Left renal pelvis (tissue), 4 donors: ENCODE results near the gene METTL16. TPM values are rescaled to one million over a fixed set of nuclear protein-coding genes. Genes with fewer than 3 reads are reported as not detected.

Source experiments
- DNase-seq, 4 donors: peaks; one replicate each; pipeline ENCODE4 v3.0.0-alpha.2; 2013; ENCODE audit warnings: low read depth in 4 of 4, low spot score in 3 of 4
- polyA plus RNA-seq, 4 donors: library from polyadenylated mRNA; unstranded; fragments of 120-200 nt; gene quantifications; one replicate each; pipeline ENCODE4 v1.2.1, GENCODE V29; 2013; ENCODE audit not compliant: insufficient read length in 4 of 4

The METTL16 gene
- polyA plus RNA-seq, 4 donors = 39.1 to 42.5 (median 40.5) TPM

GRCh38 chr17:2369039-2369438 is 142.6 kb downstream of the METTL16 start:
- no peak for DNase-seq

- DNase-seq = no peak
Observed at GRCh38 chr17:2368359-2368758, 143.3 kb downstream of the METTL16 start.

GRCh38 chr17:2366747-2367494 is 144.8 kb downstream of the METTL16 start:
- DNase-seq = no peak

Other genes starting within 250 kb of the METTL16 start
- 10 to 100 TPM; 27.8 to 35.8 (median 30.7) TPM for gene SMG6, start 208.1 kb downstream of the METTL16 start, polyA plus RNA-seq
- 10 to 100 TPM; 22.0 to 25.8 (median 23.2) TPM for gene SRR, start 207.9 kb downstream of the METTL16 start, polyA plus RNA-seq
- gene TSR1, start 175.4 kb downstream of the METTL16 start, polyA plus RNA-seq = 10 to 100 TPM; 32.6 to 39.8 (median 34.6) TPM
- gene SGSM2, start 174.4 kb downstream of the METTL16 start, polyA plus RNA-seq = 10 to 100 TPM; 47.9 to 92.8 (median 62.0) TPM
- 10 to 100 TPM; 11.5 to 20.6 (median 15.6) TPM for gene MNT, start 110.8 kb downstream of the METTL16 start, polyA plus RNA-seq
- 100 to 1,000 TPM; 132 to 143 (median 141) TPM for gene PAFAH1B1, start 81.8 kb upstream of the METTL16 start, polyA plus RNA-seq
- gene CLUH, start 199.9 kb upstream of the METTL16 start, polyA plus RNA-seq = 10 to 100 TPM; 22.0 to 58.6 (median 45.7) TPM
- gene CCDC92B, start 237.8 kb upstream of the METTL16 start, polyA plus RNA-seq = under 1 TPM; 0.13 to 0.43 (median 0.32) TPM